Fibroblast of pulmonary artery (primary cell): ENCODE results near the gene HES3.

Experiments used
- DNase-seq: peaks from one replicate; pipeline ENCODE4 v3.0.0-alpha.2; 2010; ENCODE audit warnings: low read depth
- H3K4me3 ChIP-seq: replicated peaks from 2 replicates; pipeline ENCODE4 v1.5.1; 2011; ENCODE audit warnings: low read depth, mild to moderate bottlenecking, control low read depth, low read length, moderate library complexity
- TF ChIP-seq, protein P1 (sequence below): IDR thresholded peaks from 2 replicates; pipeline ENCODE4 v1.5.1; 2011; ENCODE audit warnings: mild to moderate bottlenecking, control low read depth, low read length, inconsistent platforms; ENCODE audit errors: missing control alignments

HES3 gene

DNA sequence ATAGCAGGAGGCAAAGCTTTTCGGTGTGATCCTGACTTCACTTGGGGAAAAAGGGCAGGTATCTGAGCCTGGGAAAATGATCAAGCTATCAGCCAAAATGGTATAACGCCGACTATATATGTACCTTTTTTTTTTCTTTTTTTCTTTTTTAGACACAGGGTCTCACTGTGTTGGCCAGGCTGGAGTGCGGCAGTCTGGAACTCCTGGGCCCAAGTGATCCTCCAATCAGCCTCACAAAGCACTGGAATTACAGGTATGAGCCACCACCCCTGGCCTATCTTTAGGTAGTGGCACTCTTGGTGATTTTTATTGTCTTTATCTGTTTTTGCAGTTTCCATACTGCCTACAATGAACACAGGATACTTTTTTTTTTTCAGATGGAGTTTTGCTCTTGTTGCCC is 6.9 kb upstream of the HES3 start:
- TF ChIP-seq, protein P1, sequence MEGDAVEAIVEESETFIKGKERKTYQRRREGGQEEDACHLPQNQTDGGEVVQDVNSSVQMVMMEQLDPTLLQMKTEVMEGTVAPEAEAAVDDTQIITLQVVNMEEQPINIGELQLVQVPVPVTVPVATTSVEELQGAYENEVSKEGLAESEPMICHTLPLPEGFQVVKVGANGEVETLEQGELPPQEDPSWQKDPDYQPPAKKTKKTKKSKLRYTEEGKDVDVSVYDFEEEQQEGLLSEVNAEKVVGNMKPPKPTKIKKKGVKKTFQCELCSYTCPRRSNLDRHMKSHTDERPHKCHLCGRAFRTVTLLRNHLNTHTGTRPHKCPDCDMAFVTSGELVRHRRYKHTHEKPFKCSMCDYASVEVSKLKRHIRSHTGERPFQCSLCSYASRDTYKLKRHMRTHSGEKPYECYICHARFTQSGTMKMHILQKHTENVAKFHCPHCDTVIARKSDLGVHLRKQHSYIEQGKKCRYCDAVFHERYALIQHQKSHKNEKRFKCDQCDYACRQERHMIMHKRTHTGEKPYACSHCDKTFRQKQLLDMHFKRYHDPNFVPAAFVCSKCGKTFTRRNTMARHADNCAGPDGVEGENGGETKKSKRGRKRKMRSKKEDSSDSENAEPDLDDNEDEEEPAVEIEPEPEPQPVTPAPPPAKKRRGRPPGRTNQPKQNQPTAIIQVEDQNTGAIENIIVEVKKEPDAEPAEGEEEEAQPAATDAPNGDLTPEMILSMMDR = no peak
- DNase-seq = no peak
- H3K4me3 ChIP-seq = no peak overlapping the region

DNA sequence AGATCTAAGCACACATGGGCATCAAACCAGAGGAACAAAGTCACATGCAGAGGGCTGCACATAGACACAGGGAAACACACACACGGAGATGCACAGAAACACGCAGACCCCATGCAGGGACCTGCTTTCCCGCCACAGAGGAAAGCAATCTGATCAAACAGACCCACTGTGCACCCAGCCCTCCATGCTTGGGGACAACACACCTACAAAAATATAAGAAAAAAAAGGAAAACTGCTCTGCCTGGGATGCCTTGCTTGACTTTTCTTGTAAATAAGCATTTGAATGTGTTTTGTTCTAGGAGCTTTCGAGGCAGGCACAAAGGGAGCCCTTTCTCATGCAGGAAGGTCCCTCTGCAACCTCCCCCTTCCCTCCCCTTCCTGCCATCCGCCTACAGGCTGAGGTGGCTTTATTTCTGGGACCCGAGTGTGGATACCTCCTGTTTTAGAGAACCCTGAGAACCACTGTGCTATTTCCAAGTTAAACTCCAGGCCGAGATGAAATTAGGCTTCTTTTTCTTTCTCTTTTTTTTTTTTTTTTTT is 4.7 kb upstream of the HES3 start:
- TF ChIP-seq, protein P1 = no peak

DNA sequence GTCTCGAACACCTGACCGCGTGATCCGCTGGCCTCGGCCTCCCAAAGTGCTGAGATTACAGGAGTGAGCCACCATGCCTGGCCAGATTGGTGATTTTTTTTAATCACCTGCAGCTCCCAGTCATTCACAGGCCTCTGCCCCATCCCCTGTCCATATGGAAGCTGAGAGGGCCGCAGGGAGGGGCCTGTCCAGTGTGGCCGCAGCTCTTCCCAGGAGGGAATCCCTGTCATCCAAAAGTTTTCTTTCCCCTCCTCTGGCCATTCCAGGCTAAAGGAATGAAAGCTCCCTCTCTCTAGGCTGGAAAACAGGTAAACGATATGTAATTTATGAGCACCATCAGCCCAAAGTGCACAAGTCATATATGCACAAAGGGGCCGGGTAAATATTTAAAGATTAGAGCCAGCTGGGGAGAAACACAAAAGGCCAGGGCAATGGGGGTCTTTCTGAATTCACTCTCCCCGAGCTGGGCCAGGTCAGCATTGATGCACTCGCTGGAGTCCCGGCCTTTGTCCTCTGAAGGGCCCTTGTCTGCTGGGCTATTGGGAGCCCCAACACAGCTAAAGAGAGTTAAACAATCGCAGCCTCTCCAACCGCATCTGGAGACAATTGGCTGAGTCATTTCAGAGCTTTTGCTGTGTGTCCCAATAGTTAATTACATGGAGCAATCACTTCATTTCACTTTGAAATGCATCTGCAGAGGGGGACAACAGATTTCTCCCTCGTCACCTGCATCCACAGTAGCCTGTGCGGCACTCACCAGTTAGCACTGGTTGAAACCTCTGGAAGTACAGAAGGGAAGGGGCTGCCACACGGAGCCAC is 3.8 kb upstream of the HES3 start:
- no peak for DNase-seq
- no peak overlapping the region for H3K4me3 ChIP-seq
- TF ChIP-seq, protein P1 = no peak

More for the DNA sequence above, 4.7 kb upstream of the HES3 start:
- DNase-seq = no peak
- no peak overlapping the region for H3K4me3 ChIP-seq

DNA sequence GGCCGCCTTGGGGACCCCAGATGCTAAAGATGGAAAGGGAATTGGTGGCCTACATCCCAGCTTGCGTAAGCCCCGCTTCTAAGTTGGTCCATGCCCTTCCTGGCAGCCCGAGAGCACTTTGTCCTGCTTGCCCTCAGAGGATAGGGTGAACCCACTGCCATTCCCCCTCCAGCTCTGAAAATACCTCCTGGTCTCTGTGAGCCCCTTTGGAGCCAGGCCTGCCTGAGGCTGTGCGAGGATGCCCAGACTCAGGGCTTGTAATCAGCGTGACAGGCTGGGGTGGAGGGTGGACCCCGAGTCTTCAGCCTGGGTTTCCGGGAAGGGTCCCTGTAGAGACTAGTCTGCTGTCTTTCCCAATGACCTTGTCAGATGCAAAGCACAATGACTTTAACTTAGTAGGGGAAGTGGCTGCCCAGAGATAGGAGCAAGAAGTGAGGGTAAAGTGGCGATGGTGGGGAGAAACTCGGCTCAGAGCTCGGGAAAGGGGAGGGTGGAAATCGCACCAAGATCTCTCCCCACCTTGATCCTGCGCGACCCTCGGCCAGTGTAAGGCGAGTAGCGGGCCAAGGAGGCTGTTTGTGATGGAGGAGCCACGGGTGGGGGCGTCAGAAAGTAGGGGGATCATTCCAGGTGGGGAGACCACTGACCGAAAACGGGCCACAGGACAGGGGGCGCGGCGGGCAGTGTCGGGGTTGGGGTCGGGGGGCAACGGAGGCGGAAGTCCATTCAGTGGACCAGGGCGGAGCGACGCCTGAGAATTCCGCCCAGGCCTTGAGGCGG is 2.7 kb upstream of the HES3 start:
- TF ChIP-seq, protein P1 = no peak
- no peak overlapping the region for H3K4me3 ChIP-seq
- DNase-seq = no peak

DNA sequence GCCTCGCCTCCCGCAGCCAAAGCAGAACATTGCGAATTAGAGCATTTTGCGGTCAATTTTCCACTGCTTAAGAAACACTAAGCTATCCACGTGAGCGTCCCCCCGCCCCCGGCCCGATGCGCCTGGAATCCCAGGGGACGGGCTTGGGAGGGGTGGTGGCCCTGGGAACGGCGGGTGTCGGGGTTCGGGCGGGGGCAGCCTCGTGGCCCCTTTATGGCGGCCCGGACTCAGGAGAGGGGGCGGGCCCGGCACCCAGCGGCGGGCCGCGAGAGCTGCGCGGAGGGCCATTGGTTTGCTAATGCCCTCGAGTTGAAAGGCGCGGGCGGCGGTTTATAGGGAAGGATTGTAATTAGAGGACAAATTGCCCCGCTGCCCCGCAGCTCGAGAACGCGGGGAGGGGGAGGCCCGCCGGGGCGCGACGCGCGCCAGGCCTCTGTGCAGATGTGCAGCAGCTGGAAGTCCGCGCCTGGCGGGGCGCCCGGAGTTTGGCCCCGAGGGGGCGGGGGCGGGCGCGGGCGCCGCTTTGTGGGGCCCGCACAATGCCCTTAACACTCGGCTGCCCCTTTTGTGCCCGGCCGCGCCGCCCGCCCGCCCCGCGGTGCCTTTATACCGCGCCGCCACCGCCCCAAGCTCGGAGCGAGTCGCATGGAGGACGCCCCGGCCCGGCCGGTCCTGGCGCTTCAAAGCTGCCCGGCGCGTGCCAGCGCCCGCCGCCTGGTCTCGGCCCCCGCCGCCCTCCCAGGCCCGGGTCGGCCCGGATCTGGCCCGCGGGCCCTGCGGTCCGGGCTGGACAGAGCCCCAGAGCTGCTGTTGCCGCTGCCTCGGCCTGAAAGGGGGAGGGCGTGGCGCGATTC is 1.9 kb upstream of the HES3 start:
- no peak for DNase-seq
- TF ChIP-seq, protein P1 = no peak
- H3K4me3 ChIP-seq = no peak overlapping the region

DNA sequence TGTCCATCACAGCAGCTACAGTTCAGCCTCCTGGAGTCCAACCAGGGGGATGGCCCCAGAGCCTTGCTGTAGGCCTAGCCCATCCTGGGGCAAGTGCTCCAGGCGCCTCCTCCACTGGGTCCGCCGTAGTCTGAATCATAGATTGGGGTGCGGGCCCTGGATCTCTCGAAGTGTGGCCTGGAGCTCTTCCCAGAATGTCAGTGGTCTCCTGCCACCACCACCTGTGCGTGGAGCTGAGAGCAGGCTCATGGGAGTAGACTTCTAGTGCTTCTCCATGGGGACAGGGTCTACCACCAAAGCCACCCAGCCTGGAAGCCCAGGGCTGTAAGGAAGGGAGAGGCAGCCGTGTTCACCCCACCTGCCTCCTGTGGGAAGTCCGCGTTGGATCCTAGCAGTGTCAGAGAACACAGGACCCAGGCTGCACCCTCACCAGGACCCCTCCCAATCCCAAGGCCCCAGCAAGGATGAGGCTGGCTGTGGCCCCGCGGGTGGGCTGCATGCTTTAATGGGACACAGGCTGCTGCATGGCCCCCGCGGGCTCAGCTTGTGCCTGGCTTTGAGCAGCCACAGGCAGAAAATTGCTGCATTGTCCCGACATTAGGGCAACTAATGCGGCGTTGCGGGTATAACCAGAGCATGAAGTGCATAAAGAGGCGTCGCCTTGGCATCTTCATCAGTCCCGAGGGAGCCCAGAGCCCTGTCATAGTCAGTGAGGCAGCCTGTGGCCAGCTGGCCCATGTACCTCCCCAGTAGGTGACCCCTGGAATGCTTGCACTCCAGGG is 735 bp upstream of the HES3 start:
- TF ChIP-seq, protein P1 = no peak
- DNase-seq = no peak
- H3K4me3 ChIP-seq = no peak overlapping the region
